Inferior parietal cortex (tissue), 1 donor: ENCODE results near the gene INSIG1.

Experiments
- DNase-seq: peaks from one replicate; pipeline ENCODE4 v3.0.0-alpha.2; 2016; ENCODE audit errors: extremely low spot score

The INSIG1 gene

DNA sequence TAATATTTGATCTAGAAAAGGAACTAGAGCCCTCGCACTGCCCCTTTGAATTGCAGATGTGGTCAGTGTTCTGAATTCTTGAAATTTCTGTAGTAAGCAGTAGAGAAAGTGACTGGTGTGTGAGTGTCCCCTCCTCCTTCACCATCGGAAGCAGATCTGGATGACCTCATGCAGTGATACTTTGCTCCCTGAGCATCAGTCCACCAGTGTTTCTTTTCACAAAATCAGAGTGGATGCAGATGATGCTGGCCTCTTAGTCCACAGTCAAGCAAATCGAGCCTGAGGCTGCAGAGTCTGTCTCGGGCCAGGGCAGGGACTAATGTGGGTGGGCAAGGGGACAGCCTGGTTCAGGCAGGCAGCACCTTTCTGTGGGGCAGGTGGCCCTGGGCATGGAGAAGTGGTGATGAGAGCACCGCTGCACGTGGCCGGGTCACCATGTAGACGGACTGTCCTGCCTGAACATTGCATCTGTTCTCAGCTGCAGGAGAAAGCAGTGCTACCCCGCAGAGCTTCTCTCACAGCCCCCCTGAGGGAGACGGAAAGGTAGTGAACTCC, 5.4 kb downstream of the INSIG1 start:
- no peak for DNase-seq

DNA sequence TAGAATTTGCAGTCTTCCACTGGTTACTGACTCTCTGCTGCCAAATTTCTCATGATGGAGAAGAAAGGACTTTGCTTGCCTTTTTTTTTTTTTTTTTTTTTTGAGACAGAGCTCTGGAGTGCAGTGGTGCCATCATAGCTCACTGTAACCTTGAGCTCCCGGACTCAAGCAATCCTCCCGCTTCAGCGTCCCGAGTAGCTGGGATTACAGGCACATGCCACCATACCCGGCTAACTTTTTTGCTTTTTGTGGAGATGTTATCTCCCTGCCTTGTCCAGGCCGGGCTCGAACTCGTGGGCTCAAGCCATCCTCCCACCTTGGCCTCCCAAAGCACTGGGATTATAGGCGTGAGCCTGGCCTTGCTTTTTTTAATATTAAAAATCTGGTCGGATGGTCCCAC, 6.2 kb downstream of the INSIG1 start:
- DNase-seq: no peak

DNA sequence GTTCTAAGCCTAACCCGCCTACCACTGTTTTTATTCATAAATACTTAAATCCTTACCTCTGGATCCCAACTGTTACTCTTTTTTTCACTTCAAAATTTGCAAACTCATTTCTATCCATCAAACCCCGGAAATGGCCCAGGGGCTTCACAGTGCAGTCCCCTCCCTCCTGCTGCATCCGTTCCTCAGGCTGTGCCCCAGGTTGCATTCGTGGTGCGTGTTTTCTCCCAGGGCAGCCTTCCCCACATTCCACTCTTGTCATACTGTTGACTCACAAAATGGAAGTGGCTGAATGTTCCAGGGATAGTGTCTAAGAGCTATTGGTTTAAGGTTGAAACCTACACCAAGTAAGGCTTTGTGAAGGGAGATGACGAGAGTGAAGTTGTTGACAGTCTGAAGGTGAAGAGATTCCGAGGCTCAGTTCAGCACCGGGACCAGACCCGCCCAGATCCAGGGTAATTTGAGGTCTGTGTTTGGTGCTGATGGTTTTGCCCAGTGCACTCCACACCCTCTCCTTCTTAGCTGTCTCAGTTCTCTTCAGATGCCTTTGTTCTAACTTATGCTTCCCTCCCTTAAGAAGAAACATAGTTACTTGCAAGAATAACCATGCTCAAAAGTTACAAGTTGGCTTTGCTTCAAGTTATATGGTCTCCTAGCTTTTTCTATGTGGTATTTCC, 7.7 kb downstream of the INSIG1 start:
- no peak for DNase-seq

DNA sequence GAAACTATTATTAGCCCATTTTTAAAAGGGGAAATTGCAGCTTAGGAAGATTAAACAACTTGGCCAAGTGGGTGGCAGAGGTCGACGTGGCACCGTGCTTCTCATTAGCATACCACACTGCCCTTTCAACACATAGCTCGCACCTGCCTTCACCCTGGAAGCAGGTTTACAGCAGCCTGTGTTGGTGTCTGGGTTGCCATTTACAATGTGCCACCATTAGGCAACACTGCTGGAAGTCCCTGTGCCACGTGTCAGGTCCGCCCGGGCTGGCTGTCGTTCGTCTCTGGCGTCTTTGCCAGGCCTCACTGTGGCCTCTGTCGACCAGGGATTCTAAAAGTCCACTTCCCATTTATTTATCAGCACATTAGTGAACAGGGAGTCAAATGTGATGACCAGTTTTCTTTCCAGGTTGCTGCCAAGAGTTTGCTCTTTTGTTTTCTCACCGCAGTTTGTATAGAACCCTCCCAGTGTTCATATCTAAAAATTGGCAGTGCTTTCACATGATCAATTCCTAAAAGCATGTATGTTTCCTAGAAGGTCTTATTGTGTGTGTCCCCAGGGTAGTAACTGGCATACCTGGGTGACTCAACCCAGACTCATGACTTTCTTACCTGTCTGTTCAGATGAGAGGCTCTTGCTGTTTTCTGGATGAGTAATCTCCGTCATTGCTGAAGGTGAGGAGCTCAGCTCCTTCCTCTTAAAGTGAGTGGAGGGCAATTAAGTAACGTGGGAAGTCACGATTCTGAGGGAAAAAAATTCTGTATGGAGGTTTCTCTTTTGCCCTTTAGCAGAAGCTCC, 9.2 kb downstream of the INSIG1 start:
- DNase-seq: no peak

DNA sequence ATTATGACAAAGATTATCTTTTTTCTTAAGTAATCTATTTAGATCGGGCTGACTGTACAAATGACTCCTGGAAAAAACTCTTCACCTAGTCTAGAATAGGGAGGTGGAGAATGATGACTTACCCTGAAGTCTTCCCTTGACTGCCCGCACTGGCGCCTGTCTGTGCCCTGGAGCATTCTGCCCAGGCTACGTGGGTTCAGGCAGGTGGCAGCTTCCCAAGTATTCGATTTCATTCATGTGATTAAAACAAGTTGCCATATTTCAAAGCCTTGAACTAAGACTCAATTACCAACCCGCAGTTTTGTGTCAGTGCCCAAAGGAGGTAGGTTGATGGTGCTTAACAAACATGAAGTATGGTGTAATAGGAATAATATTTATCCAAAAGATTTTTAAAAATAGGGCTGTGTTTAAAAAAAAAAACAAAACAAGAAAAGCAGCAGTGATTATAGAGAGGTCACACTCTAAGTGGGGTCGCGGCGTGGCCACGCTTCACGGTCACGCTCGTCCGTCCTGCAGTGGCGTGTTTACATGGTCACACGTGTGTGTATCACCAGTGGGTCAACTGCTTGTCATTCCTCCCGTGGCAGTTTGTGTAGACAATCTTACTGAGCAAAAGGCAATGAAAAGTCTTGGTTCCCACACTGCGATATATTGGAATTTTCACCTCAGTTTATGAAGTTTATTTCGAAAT, 10.8 kb downstream of the INSIG1 start:
- no peak for DNase-seq

DNA sequence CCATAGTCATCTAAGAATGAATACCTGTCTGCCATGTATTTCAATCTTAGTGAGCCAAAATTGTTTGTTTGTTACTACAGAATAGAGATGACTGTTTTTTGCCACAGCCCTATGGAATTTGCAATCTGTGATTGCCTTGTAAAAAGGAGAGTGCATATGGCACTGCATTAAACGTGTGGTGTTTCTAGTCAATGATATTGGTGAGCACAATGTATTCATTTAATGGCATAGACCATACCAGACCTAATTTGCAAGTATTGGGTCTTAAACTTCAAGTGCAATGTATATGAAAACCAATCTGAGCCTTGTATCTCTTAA, 11.3 kb downstream of the INSIG1 start:
- DNase-seq: no peak

DNA sequence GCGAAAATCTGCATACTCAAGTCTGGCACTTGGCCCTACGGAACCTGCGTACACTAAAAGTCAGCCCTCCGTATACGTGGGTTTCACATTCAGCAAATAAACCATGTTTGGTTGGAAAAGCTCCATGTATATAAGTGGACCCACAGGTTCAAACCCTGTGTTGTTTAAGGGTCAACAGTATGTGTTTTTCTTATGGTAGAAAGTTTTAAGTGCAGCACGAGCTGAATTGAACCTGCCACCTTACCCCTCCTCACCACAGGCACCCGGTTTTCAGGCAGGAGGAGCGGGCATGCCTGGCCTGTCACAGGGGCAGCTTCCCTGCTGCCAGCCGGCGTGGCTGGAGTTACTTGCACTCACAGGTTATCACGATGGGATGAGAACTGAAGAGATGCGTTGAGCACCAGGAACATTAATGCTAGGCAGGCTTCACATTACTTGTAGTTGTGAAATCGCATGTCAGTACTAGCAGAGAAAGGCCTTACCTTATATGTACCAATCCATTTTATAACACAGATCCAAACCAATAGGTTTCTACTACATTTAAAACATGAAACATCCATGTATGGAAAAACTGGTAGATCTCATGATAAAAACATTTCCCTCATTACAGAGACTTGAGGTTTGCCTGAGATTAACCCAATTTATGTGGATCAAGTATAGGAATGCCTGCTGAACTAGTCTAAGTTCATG, 12.9 kb downstream of the INSIG1 start:
- DNase-seq: no peak

DNA sequence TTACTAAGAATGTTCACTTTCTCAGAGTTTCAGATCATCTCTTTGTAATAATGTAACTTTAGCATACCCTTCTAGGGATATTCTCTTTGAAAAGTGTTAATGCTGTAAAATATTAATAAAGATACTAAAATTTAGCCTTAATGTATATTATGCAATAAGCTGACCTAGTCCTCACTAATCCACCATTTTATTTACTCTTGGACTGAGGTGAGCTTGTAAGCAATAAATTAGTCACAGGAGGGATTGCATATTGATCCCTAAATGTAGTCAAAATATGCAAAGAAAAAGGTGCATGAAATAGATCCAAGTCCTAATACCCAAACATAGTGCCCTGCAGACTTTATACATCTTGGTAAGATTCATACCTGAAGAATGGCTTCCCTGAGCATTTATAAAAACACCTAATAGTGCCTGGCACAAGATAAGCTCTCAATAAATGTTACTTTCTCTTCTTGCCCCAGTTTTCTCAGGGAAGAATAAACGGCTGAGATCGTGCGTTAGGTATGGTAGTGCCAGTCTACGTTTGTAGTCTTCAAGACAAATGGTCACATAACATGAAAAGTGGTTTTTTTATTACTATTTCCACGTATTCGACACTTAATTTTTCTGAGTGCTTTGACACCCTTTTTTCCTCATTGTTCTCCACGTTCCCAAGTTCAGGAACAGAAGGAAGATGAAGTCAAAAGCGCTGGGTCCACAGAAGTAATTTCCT, 14.3 kb downstream of the INSIG1 start:
- DNase-seq: no peak

DNA sequence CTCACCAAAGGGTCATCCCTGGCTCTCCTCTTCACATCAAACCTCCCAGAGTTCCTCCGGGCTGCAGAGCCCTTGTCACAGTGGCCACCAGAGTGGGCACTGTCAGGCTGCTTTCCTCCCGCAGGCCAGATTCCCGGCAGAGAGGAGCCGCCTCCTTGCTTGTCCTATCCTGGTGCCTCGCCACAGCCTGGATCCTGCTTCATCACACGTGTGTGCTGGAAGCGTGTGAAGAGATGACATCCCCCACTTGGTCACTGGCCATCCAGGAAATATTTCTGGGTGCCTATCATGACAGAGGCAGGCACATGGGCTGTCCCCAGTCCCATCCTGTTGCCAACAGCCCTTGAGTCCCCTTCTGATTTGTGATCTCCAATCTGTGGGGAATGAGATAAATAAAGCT, 15.0 kb downstream of the INSIG1 start:
- DNase-seq: no peak

DNA sequence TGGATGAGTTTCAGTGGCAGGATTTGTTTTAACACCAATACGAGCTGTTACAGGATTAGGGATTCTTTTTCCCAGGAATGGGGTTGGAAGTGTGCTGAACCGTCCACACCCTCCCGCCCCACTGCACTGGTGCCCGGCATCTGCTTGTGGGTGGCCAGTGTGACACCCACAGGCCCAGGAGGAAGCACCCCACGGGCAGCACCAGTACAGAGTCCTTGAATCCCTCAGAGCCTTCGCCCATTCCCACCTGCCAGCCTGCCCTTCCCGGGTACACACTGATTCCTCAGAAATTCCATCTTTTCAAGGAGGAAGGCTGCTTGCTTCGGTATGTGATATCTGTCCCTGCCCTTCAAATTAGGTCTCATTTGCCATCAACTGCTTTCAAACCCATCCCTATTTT, 15.4 kb downstream of the INSIG1 start:
- no peak for DNase-seq

DNA sequence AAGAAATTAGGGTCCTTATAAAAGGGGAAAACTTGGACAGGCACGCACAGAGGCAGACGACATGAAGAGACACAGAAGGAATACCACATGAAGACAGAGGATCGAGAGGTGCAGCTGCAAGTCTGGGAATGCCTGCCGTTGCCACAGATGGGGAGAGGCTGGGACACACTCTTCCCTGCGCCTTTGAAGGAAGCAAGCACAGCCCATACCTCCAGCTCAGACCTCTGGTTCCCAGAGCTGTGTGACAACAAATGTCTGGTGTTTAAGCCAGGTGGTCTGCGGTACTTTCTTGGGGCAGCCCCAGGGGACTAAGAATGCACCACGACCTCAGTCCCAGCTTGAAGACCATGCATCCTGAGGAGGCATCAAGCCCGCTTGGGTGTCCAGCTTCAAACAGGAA, 18.3 kb downstream of the INSIG1 start:
- no peak for DNase-seq

DNA sequence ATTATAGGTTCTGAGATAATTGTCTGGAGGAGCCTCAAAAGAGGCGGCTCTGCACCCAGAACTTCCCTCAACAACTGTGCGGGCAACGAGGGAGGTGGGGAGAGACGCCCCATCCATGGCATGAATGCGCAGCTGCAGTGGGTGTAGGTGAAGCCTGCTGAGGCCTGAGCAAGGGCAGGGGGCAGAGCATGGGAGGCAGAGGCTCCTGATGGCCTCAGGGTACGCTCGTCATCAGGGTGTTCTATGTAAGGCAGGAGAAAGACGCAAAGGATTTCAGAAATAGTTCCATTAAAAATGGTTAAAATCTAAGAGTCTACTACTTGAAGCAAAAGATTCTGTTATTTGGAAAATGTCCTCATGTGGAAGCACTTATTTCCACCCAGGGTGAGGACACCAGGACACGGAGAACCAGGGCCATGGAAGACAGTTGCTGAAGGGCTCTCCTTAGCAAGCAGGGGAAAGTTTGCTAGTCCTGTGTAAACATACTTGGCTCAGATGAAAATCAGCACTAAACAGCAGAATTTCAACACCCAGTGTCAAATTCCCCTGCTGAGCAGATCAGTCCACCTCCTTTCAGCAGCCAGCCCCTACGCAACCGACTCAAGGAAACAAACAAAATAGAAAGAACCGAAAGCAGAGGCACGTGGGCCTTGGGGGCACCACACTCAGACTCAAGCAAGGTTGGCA, 18.9 kb downstream of the INSIG1 start:
- DNase-seq: no peak

DNA sequence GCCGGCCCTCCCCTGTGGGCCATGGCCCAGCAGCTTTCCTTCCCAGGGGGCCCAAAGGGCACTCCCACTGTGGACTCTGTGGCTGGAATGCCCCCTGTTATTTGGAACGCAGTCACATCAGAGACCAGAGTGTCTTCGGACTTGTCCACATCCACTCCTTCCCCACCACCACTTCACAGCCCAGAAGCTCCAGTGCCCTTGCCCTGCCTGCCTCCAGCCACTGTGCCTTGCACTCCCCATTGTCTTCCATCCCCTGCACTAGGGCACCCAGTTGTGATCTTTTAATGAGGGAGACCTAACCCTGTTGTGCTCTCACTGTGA, 19.4 kb downstream of the INSIG1 start:
- DNase-seq: no peak

DNA sequence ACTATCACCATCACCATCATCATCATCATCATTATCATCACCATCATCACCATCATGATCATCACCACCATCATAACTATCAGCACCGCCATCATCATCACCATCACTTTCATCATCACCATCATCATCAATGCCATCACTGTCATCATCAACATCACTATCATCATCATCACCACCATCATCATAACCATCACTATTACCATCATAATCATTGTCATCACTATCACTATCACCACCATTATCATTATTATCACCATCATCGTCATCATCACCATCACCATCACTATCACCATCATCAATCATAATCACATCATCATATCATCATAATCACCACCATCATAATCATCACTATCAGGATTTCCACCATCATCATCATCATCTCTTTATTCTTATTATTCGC, 20.6 kb downstream of the INSIG1 start:
- DNase-seq: no peak

DNA sequence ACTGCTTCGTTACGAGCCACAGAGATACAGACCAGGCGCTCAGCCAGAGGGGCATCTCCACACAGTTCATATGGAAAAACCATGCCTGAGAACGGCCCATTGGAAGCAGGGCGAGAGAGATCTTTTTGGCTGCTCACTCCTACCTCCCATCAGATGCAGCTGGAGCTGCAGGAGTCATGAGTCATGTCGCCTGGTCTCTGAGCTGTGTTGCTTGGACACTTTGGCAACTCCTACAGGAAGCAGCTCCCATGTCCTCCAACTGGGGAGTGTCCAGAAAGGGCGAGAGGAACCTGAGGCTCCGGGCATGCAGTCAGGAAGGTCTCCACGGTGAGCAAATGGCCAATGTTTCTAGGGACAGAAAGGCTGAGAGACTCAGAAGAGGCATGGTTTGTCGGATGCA, 24.9 kb downstream of the INSIG1 start:
- no peak for DNase-seq

DNA sequence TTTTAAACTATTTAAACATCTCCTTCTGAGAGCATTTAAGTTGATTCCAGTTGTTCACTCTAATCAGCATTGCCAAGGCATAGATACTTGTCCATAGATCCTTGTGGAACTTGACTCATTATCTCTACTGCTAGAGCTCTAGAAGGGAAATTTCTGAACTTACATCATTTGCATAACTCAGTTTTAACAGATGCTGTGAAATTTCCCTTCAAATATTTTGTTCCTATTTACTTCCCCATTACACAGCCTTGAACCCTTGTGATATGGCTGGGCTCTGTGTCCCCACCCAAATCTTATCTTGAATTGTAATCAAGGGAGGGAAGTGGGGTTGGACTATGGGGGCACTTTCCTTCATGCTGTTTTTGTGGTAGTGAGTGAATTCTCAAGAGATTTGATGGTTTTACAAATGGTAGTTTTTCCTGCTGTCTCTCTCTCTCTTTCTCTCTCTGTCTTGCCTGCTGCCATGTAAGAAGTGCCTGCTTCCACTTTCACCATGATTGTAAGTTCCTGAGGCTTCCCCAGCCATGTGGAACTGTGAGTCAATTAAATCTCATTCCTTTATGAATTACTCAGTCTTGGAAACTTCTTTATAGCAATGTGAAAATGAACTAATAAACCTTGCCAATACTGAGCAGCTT, 25.4 kb downstream of the INSIG1 start:
- DNase-seq: no peak

DNA sequence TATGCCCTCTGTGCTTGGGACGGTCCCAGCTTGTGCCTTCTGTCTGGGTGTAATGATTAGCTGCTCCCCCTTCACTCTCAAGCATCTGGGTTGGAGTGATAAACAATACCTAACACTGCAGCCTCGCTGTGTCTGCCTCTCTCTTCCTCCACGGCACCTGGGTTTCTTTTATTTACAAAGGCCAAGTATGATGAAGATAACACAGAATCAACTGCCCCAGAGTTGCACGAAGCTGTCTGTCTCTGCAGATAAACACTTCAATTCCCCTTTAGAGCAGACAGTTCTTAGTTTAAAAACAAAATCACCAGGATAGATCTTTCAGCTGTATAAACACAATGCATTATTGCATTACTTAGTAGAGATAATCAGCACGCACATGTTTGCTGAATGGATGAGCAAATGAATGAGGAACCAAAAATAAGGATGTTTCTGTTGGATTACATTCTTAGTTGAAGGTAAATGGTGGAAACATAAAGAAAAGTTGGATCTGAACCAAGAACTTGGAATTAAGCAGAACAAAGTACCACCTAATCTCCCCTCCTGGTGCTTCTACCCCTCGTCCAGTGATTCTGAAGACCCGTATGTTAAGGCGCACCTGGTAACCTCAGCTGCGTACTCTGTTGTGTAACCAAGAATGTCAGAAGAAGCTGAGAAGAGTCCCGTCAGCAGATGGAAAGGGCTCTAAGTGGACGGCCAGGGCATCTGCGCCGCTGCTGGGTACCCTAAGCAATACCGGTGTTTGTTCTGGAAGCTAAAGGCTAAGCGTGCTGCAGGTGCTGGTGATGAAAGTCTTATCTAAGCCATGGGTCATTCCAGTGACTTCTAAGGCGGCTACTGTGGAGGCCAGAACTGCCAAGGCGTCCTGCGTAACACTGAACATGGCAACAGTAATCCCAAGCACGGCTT, 26.6 kb downstream of the INSIG1 start:
- DNase-seq: no peak

DNA sequence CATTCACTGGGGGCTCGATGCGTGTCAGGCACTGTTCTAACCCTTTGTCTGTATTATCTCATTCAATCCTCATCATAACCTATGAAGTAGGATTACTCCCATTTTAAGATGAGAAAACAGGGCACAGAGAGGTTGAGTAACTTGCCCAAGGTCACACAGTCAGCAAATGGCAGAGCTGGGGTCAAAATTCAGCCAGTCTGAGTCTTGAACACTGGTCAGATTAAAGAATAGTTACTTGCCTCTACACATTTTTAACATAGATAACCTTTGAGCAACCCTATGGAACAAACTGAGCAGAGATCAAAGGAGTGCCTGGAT, 27.2 kb downstream of the INSIG1 start:
- DNase-seq: no peak

DNA sequence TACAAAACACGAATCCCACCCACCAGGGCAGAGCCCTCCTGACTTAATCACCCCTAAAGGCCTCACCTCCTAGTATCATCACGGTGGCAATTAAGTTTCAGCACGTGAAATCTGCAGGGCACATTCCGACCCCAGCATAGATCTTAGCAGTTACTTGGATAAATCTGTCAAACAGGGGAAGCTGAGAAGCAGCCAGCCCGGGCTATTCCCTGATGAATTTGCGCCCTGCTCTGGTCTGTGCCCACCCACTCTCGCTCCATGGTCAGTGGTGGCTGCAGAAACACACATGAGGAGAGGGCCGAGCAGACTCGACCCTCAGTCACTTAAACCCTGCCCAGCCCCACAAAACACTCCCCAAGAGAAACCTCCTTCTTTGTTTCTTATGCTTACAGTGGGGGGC, 28.7 kb downstream of the INSIG1 start:
- DNase-seq: no peak
